ENCODE data around the gene EPC1.
"Not testable (repeated sequence)": the region's sequence is repeated elsewhere in the genome, so short reads cannot be mapped to it uniquely, and the experiment has no call there.

The EPC1 gene

DNA sequence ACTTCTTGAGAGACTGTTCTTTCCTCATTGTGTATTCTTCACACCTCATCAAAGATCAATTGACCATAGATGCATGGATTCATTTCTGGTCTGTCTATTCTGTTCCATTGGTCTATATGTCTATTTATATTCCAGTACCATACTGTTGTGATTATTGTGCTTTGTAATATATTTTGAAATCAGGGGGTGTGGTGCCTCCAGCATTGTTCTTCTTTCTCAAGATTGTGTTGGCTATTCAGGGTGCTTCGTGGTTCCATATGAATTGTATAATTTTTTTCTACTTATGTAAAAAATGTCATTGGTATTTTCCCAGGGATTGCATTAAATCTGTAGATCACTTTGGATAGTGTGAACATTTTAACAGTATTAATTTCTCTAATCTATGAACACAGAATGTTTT lies 106.5 kb downstream of the EPC1 start:
- Histone ChIP-seq H3K4me3 (ENCODE audit: low read length, poor library complexity, severe bottlenecking) (no peak overlapping the region), H3K9me2 (replicated peaks; ENCODE audit: low read depth, low read length) (no peaks in the 10 kb centered on the region), H3K9ac (ENCODE audit: low read depth, low read length, poor library complexity, severe bottlenecking) (no peak overlapping the region), H2AFZ (ENCODE audit: low read length) (no peak overlapping the region), H4K20me1 (ENCODE audit: insufficient read depth, low read length, poor library complexity, severe bottlenecking) (no peaks in the 10 kb centered on the region), H3K4me1 (ENCODE audit: insufficient read depth, low read length, poor library complexity, severe bottlenecking) (no peaks in the 10 kb centered on the region), H3F3A (ENCODE audit: low read depth) (no peaks in the 10 kb centered on the region), H3K27me3 (ENCODE audit: insufficient read depth, low read length, poor library complexity, severe bottlenecking) (no peaks in the 10 kb centered on the region), H3K36me3 (ENCODE audit: insufficient read depth, low read length) (no peaks in the 10 kb centered on the region), H3K9me3 (ENCODE audit: insufficient read depth, low read depth, low read length) (no peaks in the 10 kb centered on the region), H3K79me2 (ENCODE audit: insufficient read depth, low read length) (no peaks in the 10 kb centered on the region), H3K4me2 (ENCODE audit: low read depth, low read length, poor library complexity, severe bottlenecking) (no peak overlapping the region)
- no peak for TF ChIP-seq EZH2phosphoT487 (IDR thresholded peaks at IDR 0.05; ENCODE audit: borderline replicate concordance)

DNA sequence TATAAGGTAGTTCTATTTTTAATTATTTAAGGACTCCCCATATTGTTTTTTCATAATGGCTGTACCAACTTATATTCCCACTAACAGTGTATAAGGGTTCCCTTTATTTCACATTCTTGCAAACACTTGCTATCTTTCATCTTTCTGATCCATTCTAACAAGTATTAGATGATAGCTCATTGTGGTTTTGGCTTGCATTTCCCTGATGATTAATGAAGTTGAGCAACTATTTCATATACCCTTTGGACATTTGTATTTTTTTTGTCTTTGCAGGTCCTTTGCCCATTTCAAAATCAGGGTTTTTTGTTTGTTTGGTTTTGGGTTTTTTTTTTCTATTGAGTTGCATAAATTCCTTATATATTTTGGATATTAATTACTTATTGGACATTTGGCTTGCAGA lies 107.2 kb downstream of the EPC1 start:
- Histone ChIP-seq H3K9me3 (ENCODE audit: insufficient read depth, low read depth, low read length) (no peaks in the 10 kb centered on the region), H3F3A (ENCODE audit: low read depth) (no peaks in the 10 kb centered on the region)

DNA sequence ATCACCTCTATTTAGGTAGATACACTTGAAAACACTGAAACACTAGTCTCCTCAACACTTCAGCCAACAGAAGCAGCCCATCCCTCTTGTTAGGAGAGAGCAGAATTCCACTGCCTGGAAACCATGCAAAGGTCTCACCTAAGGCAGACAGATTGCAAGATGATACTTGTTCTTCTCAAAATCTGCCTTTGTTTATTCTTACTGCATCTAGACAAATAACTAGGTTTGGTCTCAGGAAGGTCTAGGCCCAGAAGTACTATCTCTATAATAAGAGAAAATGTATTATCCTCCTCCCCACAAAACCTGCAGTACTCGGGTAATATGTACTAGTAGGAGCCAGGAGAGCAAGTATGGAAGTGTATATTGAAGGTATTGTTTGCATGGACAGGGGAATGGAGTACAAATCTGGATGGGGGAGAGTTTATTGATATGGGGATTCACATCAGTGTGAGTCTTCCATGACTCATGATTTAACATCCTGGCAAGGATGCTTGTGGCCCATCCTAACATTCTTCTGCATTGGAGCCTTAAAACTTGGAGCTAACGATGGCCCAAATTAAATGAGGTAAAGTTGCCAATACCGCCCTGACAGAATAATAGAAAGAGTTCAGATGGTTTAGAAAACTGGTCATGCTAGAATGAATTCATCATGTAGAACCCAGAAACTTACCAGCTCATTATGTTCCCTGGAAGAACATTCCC lies 109.2 kb downstream of the EPC1 start:
- no peaks in the 10 kb centered on the region for H3K79me2 ChIP-seq (ENCODE audit: insufficient read depth, low read length)
- TF ChIP-seq, protein P1, sequence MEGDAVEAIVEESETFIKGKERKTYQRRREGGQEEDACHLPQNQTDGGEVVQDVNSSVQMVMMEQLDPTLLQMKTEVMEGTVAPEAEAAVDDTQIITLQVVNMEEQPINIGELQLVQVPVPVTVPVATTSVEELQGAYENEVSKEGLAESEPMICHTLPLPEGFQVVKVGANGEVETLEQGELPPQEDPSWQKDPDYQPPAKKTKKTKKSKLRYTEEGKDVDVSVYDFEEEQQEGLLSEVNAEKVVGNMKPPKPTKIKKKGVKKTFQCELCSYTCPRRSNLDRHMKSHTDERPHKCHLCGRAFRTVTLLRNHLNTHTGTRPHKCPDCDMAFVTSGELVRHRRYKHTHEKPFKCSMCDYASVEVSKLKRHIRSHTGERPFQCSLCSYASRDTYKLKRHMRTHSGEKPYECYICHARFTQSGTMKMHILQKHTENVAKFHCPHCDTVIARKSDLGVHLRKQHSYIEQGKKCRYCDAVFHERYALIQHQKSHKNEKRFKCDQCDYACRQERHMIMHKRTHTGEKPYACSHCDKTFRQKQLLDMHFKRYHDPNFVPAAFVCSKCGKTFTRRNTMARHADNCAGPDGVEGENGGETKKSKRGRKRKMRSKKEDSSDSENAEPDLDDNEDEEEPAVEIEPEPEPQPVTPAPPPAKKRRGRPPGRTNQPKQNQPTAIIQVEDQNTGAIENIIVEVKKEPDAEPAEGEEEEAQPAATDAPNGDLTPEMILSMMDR (conservative IDR thresholded peaks at IDR 0.05; ENCODE audit: low read length) = no peak
- no peak for TF ChIP-seq EZH2phosphoT487 (IDR thresholded peaks at IDR 0.05; ENCODE audit: borderline replicate concordance)
- no peak overlapping the region for H3K4me2 ChIP-seq (ENCODE audit: low read depth, low read length, poor library complexity, severe bottlenecking)
- H4K20me1 ChIP-seq (ENCODE audit: insufficient read depth, low read length, poor library complexity, severe bottlenecking) = no peaks in the 10 kb centered on the region
- H3K27me3 ChIP-seq (ENCODE audit: insufficient read depth, low read length, poor library complexity, severe bottlenecking) = no peaks in the 10 kb centered on the region
- H3K4me3 ChIP-seq (ENCODE audit: low read length, poor library complexity, severe bottlenecking) = no peak overlapping the region
- H3K9me3 ChIP-seq (ENCODE audit: insufficient read depth, low read depth, low read length) = no peaks in the 10 kb centered on the region
- H3F3A ChIP-seq (ENCODE audit: low read depth) = no peaks in the 10 kb centered on the region
- no peaks in the 10 kb centered on the region for H3K36me3 ChIP-seq (ENCODE audit: insufficient read depth, low read length)
- H3K9me2 ChIP-seq (replicated peaks; ENCODE audit: low read depth, low read length) = no peaks in the 10 kb centered on the region
- H3K4me1 ChIP-seq (ENCODE audit: insufficient read depth, low read length, poor library complexity, severe bottlenecking) = no peaks in the 10 kb centered on the region
- H2AFZ ChIP-seq (ENCODE audit: low read length) = no peak overlapping the region
- H3K9ac ChIP-seq (ENCODE audit: low read depth, low read length, poor library complexity, severe bottlenecking) = no peak overlapping the region

More for the DNA sequence above, 107.2 kb downstream of the EPC1 start:
- H3K9ac ChIP-seq (ENCODE audit: low read depth, low read length, poor library complexity, severe bottlenecking) = no peak overlapping the region
- H3K4me1 ChIP-seq (ENCODE audit: insufficient read depth, low read length, poor library complexity, severe bottlenecking) = no peaks in the 10 kb centered on the region
- no peaks in the 10 kb centered on the region for H3K9me2 ChIP-seq (replicated peaks; ENCODE audit: low read depth, low read length)
- no peaks in the 10 kb centered on the region for H4K20me1 ChIP-seq (ENCODE audit: insufficient read depth, low read length, poor library complexity, severe bottlenecking)
- H3K4me2 ChIP-seq (ENCODE audit: low read depth, low read length, poor library complexity, severe bottlenecking) = no peak overlapping the region
- H2AFZ ChIP-seq (ENCODE audit: low read length) = no peak overlapping the region
- H3K36me3 ChIP-seq (ENCODE audit: insufficient read depth, low read length) = no peaks in the 10 kb centered on the region
- H3K79me2 ChIP-seq (ENCODE audit: insufficient read depth, low read length) = no peaks in the 10 kb centered on the region
- H3K27me3 ChIP-seq (ENCODE audit: insufficient read depth, low read length, poor library complexity, severe bottlenecking) = no peaks in the 10 kb centered on the region
- no peak overlapping the region for H3K4me3 ChIP-seq (ENCODE audit: low read length, poor library complexity, severe bottlenecking)
- TF ChIP-seq EZH2phosphoT487 (IDR thresholded peaks at IDR 0.05; ENCODE audit: borderline replicate concordance) = no peak
- TF ChIP-seq, protein P1 (conservative IDR thresholded peaks at IDR 0.05; ENCODE audit: low read length) = no peak

DNA sequence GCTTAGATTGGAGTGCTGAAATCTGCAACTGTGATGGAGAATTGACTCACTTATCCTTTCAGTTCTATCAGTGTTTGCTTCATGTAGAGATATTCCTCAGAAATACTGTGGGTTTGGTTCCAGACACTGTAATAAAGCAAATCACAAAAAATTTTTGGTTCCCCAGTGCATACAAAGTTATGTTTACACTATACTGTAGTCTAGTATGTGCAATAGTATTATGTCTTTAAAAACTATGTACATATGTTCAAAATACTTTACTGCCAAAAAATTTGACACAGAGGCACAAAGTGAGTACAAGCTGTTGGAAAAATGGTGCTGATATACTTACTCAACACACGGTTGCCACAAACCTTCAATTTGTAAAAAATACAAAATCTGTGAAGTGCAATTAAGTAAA lies 112.5 kb downstream of the EPC1 start:
- TF ChIP-seq, protein P1 (conservative IDR thresholded peaks at IDR 0.05; ENCODE audit: low read length) = no peak
- no peak for TF ChIP-seq EZH2phosphoT487 (IDR thresholded peaks at IDR 0.05; ENCODE audit: borderline replicate concordance)
- Histone ChIP-seq H3K4me1 (ENCODE audit: insufficient read depth, low read length, poor library complexity, severe bottlenecking) (no peaks in the 10 kb centered on the region), H3K9me2 (replicated peaks; ENCODE audit: low read depth, low read length) (no peaks in the 10 kb centered on the region)

DNA sequence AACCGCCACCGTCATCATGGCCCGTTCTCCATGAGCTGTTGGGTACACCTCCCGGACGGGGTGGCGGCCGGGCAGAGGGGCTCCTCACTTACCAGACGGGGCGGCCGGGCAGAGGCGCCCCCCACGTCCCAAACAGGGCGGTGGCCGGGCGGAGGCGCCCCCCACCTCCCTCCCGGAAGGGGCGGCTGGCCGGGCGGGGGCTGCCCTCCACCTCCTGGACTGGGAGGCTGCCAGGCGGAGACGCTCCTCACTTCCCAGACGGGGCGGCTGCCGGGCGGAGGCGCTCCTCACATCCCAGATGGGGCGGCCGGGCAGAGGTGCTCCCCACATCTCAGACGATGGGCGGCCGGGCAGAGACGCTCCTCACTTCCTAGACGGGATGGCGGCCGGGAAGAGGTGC lies 113.6 kb downstream of the EPC1 start:
- not testable (repeated sequence) for H3K79me2 ChIP-seq (ENCODE audit: insufficient read depth, low read length); H3K27me3 ChIP-seq (ENCODE audit: insufficient read depth, low read length, poor library complexity, severe bottlenecking); H3K9me3 ChIP-seq (ENCODE audit: insufficient read depth, low read depth, low read length); H3K4me1 ChIP-seq (ENCODE audit: insufficient read depth, low read length, poor library complexity, severe bottlenecking); H3K36me3 ChIP-seq (ENCODE audit: insufficient read depth, low read length); H3K9me2 ChIP-seq (replicated peaks; ENCODE audit: low read depth, low read length); H3F3A ChIP-seq (ENCODE audit: low read depth); H4K20me1 ChIP-seq (ENCODE audit: insufficient read depth, low read length, poor library complexity, severe bottlenecking); H2AFZ ChIP-seq (ENCODE audit: low read length); H3K4me3 ChIP-seq (ENCODE audit: low read length, poor library complexity, severe bottlenecking); H3K9ac ChIP-seq (ENCODE audit: low read depth, low read length, poor library complexity, severe bottlenecking); H3K4me2 ChIP-seq (ENCODE audit: low read depth, low read length, poor library complexity, severe bottlenecking)

More for the DNA sequence above, 112.5 kb downstream of the EPC1 start:
- Histone ChIP-seq H3K79me2 (ENCODE audit: insufficient read depth, low read length) (no peaks in the 10 kb centered on the region), H3K9me3 (ENCODE audit: insufficient read depth, low read depth, low read length) (no peaks in the 10 kb centered on the region), H3K27me3 (ENCODE audit: insufficient read depth, low read length, poor library complexity, severe bottlenecking) (no peaks in the 10 kb centered on the region), H3F3A (ENCODE audit: low read depth) (no peaks in the 10 kb centered on the region), H3K4me2 (ENCODE audit: low read depth, low read length, poor library complexity, severe bottlenecking) (no peak overlapping the region), H3K9ac (ENCODE audit: low read depth, low read length, poor library complexity, severe bottlenecking) (no peak overlapping the region), H3K4me3 (ENCODE audit: low read length, poor library complexity, severe bottlenecking) (no peak overlapping the region), H2AFZ (ENCODE audit: low read length) (no peak overlapping the region), H3K36me3 (ENCODE audit: insufficient read depth, low read length) (no peaks in the 10 kb centered on the region), H4K20me1 (ENCODE audit: insufficient read depth, low read length, poor library complexity, severe bottlenecking) (no peaks in the 10 kb centered on the region)

Measured in Loucy (cell line).